GM21360 (cell line): Measurements from ENCODE around the gene TMEM208.
A peak's percentile ranks its signal among the peaks of the same experiment; 100 is the strongest.

Experiments
- ATAC-seq: cut with Tn5 transposase; IDR thresholded peaks from one replicate; pipeline ENCODE4 v1.9.1; 2021; ENCODE audit warnings: mild to moderate bottlenecking, moderate library complexity; ENCODE audit not compliant: unreplicated experiment

The TMEM208 gene

GRCh38 chr16:67191411-67191994 lies 35.4 kb upstream of the TMEM208 start:
- ATAC-seq: no peak

GRCh38 chr16:67191995-67192681 lies 34.8 kb upstream of the TMEM208 start, which contains the start of gene E2F4:
E2F4 (plus strand) TSS chr16:67192155; CDS start chr16:67192228, 73 bp downstream.
- peak; percentile 83 for ATAC-seq

- no peak for ATAC-seq
Measured at GRCh38 chr16:67192781-67193361, 34.1 kb upstream of the TMEM208 start.

- ATAC-seq: no peak
Measured at GRCh38 chr16:67193536-67193935, 33.4 kb upstream of the TMEM208 start.

GRCh38 chr16:67194260-67194659 lies 32.7 kb upstream of the TMEM208 start:
- ATAC-seq: no peak

GRCh38 chr16:67195676-67196075 lies 31.3 kb upstream of the TMEM208 start:
- ATAC-seq: no peak

GRCh38 chr16:67196881-67197280 lies 30.0 kb upstream of the TMEM208 start:
- no peak for ATAC-seq

GRCh38 chr16:67197704-67198103 lies 29.2 kb upstream of the TMEM208 start:
- ATAC-seq: no peak

- ATAC-seq: no peak
Measured at GRCh38 chr16:67198238-67198734, 28.6 kb upstream of the TMEM208 start.

GRCh38 chr16:67199011-67199807 lies 27.7 kb upstream of the TMEM208 start, which contains the start of gene ELMO3:
ELMO3 (plus strand) TSS chr16:67199131; CDS start chr16:67199327, 196 bp downstream.
- ATAC-seq: no peak

GRCh38 chr16:67199808-67200198 lies 27.1 kb upstream of the TMEM208 start:
- ATAC-seq: no peak

- no peak for ATAC-seq
Measured at GRCh38 chr16:67200491-67200890, 26.4 kb upstream of the TMEM208 start.

- no peak for ATAC-seq
Measured at GRCh38 chr16:67201411-67202345, 25.3 kb upstream of the TMEM208 start.

GRCh38 chr16:67202426-67202825 lies 24.5 kb upstream of the TMEM208 start:
- ATAC-seq: no peak

GRCh38 chr16:67202956-67203493 lies 23.9 kb upstream of the TMEM208 start:
- ATAC-seq: no peak

- no peak for ATAC-seq
Measured at GRCh38 chr16:67204076-67204475, 22.9 kb upstream of the TMEM208 start.

- no peak for ATAC-seq
Measured at GRCh38 chr16:67206129-67206837, 20.6 kb upstream of the TMEM208 start.

- ATAC-seq: no peak
Measured at GRCh38 chr16:67206838-67207248, 20.1 kb upstream of the TMEM208 start.
